ENCODE data around the gene USP2.

The USP2 gene

DNA sequence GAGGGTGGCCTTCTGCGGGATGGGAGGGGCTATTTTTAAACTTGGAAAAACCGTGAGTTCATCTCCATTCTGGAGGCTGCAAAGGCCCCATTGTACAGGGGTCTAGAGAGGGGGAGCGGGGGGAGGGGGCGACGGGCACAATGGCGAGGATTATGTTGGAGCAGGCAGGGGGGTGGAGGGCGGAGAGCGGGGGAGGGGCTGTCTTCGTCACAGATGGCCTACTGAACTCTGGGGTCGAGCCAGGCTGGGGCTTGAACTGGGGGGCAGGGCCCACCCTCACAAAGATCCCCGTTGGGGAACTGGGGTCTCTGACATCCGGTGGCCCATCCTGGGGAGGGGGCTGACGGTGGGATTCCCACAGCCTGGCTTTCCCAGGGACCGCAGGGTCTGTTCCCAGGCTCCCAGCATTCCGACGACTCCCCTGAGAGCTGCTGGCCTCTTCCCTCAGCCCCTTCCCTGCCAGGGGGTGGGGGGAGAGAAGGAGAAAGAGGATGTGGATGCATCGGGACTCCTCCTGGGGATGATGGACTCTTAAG is 61.2 kb downstream of the USP2 start:
- no peak for DNase-seq

- DNase-seq: no peak
Measured at GRCh38 chr11:119319700-119320239, 61.7 kb downstream of the USP2 start.

DNA sequence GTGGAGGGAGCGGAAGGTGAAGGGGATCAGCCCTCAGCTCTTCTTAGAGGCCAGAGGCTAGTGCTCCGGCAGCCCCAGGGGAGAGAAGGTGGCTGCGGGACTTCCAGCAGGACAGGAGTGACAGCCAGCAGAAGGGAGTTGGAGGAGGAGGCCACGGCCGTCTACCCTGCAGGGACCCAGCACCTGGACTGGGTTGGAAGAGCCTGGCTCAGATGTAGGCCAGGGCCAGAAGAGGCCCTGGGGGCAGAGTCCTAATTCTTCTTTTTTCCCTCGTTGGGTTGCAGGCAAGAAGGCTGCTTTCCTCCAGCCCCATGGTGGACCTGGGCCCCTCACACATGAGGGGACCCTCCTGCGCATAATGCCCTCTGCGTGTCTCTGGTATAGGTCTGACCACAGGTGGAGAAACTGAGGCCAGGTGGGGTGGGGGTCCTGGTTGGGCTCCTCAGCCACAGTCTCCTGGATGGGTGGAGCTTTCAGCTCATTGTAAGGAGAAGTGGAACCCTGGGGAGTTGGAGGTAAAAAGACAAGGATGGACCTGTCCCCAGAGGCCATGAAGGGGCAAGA is 62.3 kb downstream of the USP2 start:
- no peak for DNase-seq

DNA sequence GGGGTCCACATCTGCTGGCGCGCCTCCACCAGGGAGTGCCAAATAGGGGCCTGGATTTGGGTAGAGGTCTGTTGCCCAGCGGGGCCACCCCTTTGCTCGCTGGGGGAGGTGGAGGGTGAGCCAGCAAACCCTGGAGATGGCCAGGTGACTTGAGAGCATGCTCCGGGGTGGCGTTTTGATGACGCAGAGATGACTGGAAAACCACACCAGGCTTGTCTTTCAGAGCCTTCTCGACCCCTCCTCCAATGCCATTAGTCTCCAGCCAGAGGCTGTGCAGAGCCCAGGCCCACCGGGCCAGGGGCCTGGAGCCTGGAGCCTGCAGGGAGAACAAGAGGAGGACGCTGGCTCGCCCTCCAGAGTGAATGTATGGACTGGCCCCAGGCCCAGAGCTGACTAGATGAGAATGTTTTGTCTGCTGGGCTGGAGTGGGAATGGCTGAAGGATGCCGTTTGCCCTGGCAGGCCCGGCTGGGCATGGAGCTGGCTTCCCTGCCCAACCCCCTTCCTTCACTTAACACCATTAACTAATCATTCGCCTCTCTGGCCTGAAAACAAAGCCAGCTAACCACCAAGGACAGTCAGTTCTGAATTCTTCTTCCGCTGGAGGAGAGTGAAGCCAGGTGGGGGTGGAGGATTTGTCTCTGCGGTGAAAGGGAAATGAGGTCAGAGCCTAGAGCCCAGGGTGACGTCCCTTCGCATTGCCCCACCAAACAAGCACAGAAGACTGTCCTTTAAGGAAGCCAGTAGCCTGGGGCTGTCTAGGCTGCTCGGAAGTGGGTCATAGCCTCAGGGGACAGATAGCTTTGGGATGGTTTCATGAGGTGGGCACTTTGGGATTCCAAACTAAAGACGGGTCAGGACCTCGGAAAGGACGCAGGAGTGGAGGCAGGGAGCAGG is 63.0 kb downstream of the USP2 start:
- DNase-seq: no peak

DNA sequence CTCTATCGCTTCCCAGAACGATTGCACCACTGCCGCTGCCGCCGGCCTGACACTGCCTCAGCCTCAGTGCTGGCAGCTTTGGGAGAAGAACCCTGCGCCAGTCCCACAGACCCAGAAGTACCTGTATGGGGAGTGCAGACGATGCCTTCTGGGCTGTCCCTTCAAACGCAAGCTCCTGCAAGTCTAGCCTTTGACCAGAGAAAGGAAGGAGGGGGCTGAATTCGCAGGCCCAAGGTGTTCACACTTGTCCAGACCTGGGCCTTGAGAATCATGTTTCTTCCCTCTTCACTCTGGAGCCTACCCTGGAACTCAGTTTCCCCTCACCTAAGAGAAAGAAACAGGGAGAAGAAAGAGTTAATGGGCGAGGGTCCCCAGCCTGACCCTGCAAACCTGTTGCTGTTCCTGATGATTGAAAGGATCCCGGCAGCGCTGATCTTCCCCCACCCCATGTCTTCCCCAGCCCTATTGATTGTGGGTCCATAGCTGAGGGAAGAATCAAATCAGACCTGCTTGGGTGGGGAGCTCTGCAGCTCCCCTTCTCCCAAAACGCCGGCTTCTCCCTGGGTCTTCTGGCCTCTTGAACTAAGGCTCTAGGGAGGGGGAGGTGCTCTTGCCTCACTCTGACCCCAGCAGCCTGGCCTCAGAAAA is 63.8 kb downstream of the USP2 start:
- no peak for DNase-seq

DNA sequence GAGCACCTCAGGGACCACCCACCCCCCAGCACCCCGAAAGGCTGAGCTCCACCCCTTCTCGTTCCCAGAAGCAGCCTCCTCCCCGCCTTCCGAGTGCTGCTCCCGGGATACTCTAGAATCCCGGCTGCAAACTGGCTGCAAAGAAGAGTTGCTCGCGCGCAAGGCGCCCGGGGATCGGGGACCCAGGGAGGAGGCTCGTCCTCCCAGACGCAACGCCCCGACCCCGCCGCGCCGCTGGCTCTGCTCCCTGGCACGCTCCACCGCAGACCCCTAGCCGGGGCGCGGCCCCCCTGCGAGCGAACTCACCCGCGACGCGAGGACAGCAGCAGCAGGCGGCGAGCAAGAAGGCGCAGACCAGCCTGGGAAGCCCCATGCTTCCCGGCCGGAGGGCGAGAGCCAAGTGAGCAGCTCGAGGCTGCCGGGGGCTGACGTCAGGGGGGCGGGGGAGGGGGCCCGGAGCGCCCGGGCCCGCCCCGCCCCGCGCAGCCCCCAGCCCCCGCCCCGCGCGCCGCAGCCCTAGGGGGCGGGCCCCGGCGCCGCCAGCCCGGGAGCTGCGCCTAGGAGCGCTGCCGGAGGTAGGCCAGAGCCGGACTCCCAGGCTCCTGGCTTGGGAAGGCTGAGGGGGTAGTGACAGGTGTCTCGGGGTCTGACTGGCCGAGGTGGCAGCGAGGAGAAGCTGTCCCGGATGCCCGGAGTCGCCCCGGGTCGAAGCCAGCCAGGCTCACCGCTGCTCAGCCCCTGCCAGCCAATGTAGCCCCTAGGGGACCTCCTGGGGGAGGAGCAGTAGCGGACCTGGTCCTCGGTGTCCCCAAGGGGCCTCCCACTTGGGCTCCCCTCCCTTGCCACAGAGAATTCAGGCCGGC is 64.5 kb downstream of the USP2 start, which contains the start of gene MCAM:
MCAM (minus strand) TSS at position 402 of the 863 bp plus-strand sequence; CDS start at position 373, 29 bp downstream.
- no peak for DNase-seq

GRCh38 chr11:119316016-119316728 is 65.3 kb downstream of the USP2 start:
- peak; percentile 45 for DNase-seq

DNA sequence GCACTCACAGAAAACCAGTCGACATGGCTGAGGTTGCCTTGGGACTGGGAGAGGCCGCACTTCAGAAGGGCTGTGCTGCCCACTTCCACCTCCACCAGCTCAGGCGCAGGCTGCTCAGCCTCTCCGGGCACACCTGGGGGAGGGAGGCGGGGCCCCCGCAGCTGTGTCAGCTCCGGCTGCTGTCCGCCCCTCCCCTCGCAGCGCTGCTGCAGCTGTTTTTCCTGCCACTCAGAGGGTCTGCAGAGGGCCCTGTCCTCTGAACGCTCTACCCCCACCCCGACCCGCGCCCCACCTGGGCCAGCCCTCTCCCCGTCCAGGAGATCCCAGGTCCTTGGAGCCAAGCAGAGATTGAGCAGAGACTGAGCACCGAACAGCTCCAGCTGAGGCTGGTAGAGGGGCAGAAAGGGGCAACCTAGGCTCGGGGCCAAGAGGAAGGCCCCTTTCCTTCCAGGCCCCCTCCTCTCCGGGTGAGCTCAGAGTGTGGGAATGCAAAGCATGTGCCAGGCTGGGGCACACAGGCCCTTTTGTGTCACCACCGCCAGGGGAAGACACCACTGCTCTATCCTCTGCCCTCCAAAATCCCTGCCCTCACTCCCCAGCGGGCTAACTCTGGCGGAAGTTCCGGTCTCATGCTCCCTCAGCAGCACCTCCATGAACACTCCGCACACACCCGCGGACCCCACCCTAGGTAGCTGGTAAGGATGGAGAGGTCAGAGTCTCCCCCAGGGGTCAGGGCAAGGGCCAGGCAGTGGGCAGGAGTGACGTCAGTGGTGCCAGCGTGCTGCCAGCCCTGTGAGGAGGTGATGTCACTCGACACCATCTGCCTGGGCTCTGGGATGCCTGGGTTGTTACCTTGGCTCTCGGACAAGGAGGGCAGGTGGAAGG is 66.1 kb downstream of the USP2 start:
- no peak for DNase-seq

DNA sequence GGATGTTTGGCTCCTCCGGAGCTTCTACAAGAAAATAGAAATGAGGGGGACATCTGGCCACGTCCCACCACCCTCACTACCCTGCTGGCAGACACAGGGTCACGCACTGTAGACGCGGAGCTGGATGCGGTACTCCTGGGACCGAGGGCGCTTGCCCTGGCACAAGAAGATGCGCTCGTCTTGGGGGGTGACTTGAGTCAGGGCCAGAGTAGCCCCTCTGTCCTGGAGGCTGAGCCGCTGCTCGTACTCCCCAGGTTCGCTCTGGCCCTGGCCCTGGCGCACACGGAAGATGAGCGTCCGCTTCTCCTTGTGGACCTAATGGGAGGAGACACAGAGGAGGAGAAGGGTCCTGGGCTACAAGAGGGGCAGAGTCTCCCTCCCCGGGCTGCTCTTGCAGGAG is 66.8 kb downstream of the USP2 start:
- DNase-seq: no peak

- no peak for DNase-seq
Measured at GRCh38 chr11:119310682-119311052, 70.8 kb downstream of the USP2 start.

- no peak for DNase-seq
Measured at GRCh38 chr11:119309953-119310681, 71.4 kb downstream of the USP2 start.

- DNase-seq: no peak
Measured at GRCh38 chr11:119309411-119309810, 72.1 kb downstream of the USP2 start.

GRCh38 chr11:119307974-119308373 is 73.5 kb downstream of the USP2 start:
- DNase-seq: no peak

- no peak for DNase-seq
Measured at GRCh38 chr11:119307219-119307618, 74.3 kb downstream of the USP2 start.

DNA sequence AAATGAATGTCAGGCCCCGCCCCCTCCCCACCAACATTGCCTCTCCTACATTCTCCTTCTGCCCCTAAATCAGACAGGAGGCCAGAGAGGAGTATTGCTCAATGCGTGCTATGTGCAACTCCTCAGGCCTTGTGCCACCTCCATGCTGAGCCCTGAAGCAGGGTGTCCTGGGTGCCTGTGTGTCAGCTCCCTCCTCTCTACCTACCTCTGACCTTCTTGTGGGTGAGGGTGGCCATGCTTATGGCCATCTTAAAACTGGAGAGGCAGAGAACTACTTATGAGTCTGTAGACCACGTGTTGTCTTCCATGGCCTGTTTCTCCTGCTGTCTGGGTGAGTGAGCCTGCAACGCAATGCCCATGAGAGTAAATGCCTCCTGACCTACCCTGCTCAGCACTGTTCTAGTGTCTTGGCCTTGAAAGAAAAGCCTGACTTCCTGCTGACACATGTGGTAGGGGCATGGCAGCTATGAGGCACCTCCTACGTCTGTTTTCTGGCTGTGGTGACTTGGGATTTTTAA is 75.1 kb downstream of the USP2 start:
- DNase-seq: no peak

- no peak for DNase-seq
Measured at GRCh38 chr11:119305556-119306372, 75.7 kb downstream of the USP2 start.

Data from NCI-H2171 (cell line).